ENCODE measurements around the gene PNMA8C.
A peak's percentile ranks its signal among the peaks of the same experiment; 100 is the strongest.

PNMA8C gene

GRCh38 chr19:46428239-46429135 is at the start of gene PNMA8C:
Gene PNMA8C, minus strand, starts transcription at chr19:46428936. Its CDS starts 577 bp downstream, at chr19:46428359.
- TF ChIP-seq, protein P1, sequence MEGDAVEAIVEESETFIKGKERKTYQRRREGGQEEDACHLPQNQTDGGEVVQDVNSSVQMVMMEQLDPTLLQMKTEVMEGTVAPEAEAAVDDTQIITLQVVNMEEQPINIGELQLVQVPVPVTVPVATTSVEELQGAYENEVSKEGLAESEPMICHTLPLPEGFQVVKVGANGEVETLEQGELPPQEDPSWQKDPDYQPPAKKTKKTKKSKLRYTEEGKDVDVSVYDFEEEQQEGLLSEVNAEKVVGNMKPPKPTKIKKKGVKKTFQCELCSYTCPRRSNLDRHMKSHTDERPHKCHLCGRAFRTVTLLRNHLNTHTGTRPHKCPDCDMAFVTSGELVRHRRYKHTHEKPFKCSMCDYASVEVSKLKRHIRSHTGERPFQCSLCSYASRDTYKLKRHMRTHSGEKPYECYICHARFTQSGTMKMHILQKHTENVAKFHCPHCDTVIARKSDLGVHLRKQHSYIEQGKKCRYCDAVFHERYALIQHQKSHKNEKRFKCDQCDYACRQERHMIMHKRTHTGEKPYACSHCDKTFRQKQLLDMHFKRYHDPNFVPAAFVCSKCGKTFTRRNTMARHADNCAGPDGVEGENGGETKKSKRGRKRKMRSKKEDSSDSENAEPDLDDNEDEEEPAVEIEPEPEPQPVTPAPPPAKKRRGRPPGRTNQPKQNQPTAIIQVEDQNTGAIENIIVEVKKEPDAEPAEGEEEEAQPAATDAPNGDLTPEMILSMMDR (IDR thresholded peaks at IDR 0.05; ENCODE audit: extremely low read depth, insufficient read depth, missing control alignments), result no peak
- in situ Hi-C loops (cut with MboI; ENCODE audit: low pct_unique_long_range_greater_than_20kb, low sequenced_read_pairs, unreplicated experiment), result no loop called here
- peak; percentile 56 for DNase-seq (ENCODE audit: low spot score)

DNA sequence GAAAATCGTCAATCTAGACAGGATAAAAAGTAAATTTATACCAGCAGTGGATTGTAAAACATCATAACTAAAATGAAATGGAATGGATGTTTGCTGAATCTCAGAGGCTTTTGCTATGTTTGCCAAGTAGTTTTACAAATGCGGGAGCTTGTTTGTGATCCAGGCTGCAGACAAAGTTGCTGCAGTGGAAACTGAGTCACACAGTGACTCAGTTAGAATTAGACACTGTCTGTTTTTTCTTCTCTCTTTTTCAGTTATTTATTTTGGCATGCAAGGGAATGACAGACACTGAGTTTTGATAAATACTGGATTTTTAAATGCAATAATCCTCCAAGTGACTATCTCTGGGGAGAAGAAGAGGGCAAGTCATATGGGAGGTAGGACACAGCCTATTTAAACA is 47.2 kb upstream of the PNMA8C start:
- in situ Hi-C loops (cut with MboI; ENCODE audit: low pct_unique_long_range_greater_than_20kb, low sequenced_read_pairs, unreplicated experiment), result loop anchor here (25.0 kb wide), 1 partner anchor 189 kb away; the partner anchor contains the start of gene HIF3A
- no peak for DNase-seq (ENCODE audit: low spot score)
- TF ChIP-seq, protein P1 (IDR thresholded peaks at IDR 0.05; ENCODE audit: extremely low read depth, insufficient read depth, missing control alignments), result no peak

- in situ Hi-C loops (cut with MboI; ENCODE audit: low pct_unique_long_range_greater_than_20kb, low sequenced_read_pairs, unreplicated experiment), result no loop called here
- no peak for DNase-seq (ENCODE audit: low spot score)
- TF ChIP-seq, protein P1 (IDR thresholded peaks at IDR 0.05; ENCODE audit: extremely low read depth, insufficient read depth, missing control alignments), result no peak
Observed at GRCh38 chr19:46474211-46474610, 45.5 kb upstream of the PNMA8C start.

DNA sequence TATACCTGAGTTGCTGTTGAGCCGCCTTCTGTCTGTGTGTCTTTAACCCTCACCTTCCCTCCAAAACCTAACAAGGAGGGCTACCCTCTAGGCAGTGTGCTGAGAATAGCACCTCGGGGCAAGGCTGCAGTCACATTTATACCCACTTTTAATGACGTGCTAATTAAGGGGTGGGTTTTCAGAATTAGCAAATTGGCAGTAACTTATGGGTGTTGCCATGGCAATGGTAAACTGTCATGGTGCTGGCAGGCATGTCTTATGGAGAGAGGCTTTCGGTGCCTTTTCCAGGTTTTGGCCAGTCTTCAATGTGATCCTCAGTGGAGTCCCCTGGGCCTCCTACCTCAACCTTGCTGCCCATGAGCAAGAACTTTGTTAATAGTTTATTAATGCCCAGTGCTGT is 43.9 kb upstream of the PNMA8C start:
- in situ Hi-C loops (cut with MboI; ENCODE audit: low pct_unique_long_range_greater_than_20kb, low sequenced_read_pairs, unreplicated experiment), result no loop called here
- TF ChIP-seq, protein P1 (IDR thresholded peaks at IDR 0.05; ENCODE audit: extremely low read depth, insufficient read depth, missing control alignments), result no peak
- no peak for DNase-seq (ENCODE audit: low spot score)

DNA sequence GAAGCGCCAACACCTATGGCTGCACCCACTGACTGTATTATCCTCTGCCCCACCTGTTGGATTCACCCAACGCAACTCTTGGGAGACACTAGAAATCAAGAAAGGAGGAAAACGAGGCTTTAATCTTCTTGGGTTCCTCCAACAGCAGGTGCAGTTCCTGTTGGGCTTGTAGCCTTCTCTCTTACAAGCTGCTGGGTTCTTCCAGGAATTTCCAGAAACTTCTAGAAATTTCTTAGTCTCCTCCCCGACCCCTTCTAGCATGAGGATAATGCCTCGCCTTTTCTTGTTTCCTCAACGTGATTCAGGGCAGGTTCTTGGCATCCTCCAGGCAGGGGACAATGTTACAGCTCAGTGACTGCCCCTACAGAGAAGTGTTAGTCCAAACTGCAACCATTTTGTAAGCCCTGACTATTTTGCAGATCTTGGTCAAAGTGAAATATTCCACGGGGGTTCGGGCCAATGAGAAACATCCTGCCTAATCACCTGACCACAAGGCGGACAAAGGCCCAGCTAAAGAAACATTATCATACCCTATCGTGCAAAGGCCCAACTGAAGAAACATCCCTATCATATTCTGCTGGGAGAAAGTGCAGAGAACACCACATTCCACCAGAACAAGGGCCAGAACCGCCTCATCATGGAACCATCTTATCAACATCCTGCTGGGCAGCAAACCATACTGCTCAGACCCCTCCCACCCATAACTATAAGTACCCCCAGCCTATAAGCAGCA is 43.2 kb upstream of the PNMA8C start:
- in situ Hi-C loops (cut with MboI; ENCODE audit: low pct_unique_long_range_greater_than_20kb, low sequenced_read_pairs, unreplicated experiment), result no loop called here
- TF ChIP-seq, protein P1 (IDR thresholded peaks at IDR 0.05; ENCODE audit: extremely low read depth, insufficient read depth, missing control alignments), result no peak
- DNase-seq (ENCODE audit: low spot score), result no peak

DNA sequence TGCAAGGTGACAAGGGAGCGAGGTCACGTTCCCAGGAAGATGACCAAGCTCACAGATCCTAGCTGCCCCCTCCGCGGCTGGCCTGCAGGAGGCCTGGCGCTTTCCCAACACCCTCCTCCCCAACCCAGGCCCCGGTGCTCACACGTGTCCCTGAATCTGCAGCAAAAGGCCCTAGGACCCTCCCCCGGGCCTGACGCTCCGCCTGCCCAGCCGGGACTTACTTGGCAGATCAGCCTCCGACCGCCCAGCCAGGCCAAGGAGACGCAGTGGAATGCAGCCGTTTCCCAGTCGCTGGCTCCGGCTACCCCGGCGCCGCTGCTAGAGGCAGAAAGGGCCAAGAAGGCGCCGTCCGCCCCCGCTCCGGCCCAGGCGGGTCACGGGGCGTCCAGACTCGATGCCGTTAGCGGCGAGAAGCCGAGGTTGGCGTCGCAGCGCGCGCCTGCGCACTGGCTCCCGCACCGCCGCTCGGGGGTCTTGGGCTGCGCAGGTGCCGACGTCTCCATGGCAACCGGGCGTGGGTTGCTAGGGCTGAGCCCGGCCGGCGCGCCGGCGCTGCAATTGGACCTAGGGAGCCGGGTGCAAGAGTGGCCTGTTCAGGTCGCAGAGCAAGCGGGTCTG is 42.5 kb upstream of the PNMA8C start, which contains the start of gene PNMA8A:
TSS of gene PNMA8A (minus strand) at position 448 of the 618 bp plus-strand sequence. CDS start 528 bp downstream, outside the sequence.
- DNase-seq (ENCODE audit: low spot score), result no peak
- in situ Hi-C loops (cut with MboI; ENCODE audit: low pct_unique_long_range_greater_than_20kb, low sequenced_read_pairs, unreplicated experiment), result no loop called here
- TF ChIP-seq, protein P1 (IDR thresholded peaks at IDR 0.05; ENCODE audit: extremely low read depth, insufficient read depth, missing control alignments), result no peak
